ENCODE results near the gene ANKRD24. TPM values are rescaled to one million over a fixed set of nuclear protein-coding genes. Genes with fewer than 3 reads are reported as not detected.
A peak's percentile ranks its signal among the peaks of the same experiment; 100 is the strongest.
"Not testable (repeated sequence)": the region's sequence is repeated elsewhere in the genome, so short reads cannot be mapped to it uniquely, and the experiment has no call there.

The ANKRD24 gene
- total RNA-seq, 4 donors from 2014 or later: 0.04 to 2.0 (median 0.44) TPM

DNA sequence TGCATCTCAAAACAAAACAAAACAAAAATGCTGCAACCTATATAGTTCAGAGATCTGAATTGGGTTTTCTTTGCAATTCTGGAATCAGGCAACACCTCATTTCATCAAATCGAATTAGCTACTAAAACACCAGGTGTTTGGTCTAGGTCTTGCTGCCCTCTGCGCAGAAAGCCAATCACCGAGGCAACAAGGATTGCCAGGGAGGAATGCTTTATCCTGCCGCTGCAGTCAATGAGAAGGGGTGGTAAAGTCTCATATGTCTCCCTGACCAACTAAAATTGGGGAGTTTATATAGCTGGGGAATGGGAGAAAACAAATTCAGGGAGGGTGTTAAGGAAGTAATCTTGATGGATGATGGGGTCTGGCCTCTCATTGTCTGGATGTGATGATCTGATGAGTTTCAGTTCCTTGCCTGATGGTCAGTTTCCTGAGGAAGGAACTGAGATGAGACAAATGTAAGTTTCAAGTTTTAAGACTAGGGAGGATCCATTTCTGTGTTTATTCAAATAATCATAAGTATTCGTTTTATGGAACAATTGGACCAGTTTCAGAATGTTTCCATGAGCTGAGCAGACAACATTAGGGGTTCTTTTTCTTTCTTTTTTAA is 59.4 kb downstream of the ANKRD24 start:
- Histone ChIP-seq H3K4me3 (no peak overlapping the region), H3K27ac (peak overlapping the region in 1 of 4 donors; percentile 6), H3K27me3 (no peaks in the 10 kb centered on the region), H3K4me1 (peaks cover 5 to 7% (median 6%) of the 10 kb centered on the region in 3 donors), H3K9me3 (peaks cover 0 to 13% (median 0%) of the 10 kb centered on the region in 3 donors), H3K36me3 (no peaks in the 10 kb centered on the region)
- 68 to 70% methylated on average over 5 of the region's 5 CpGs for WGBS, 2 donors
- no peak for DNase-seq
- no peak for TF ChIP-seq POLR2A (IDR thresholded peaks at IDR 0.05)
- TF ChIP-seq, protein P1, sequence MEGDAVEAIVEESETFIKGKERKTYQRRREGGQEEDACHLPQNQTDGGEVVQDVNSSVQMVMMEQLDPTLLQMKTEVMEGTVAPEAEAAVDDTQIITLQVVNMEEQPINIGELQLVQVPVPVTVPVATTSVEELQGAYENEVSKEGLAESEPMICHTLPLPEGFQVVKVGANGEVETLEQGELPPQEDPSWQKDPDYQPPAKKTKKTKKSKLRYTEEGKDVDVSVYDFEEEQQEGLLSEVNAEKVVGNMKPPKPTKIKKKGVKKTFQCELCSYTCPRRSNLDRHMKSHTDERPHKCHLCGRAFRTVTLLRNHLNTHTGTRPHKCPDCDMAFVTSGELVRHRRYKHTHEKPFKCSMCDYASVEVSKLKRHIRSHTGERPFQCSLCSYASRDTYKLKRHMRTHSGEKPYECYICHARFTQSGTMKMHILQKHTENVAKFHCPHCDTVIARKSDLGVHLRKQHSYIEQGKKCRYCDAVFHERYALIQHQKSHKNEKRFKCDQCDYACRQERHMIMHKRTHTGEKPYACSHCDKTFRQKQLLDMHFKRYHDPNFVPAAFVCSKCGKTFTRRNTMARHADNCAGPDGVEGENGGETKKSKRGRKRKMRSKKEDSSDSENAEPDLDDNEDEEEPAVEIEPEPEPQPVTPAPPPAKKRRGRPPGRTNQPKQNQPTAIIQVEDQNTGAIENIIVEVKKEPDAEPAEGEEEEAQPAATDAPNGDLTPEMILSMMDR (IDR thresholded peaks at IDR 0.05): no peak
- intact Hi-C loops (cut with DNase I): no loop called here

DNA sequence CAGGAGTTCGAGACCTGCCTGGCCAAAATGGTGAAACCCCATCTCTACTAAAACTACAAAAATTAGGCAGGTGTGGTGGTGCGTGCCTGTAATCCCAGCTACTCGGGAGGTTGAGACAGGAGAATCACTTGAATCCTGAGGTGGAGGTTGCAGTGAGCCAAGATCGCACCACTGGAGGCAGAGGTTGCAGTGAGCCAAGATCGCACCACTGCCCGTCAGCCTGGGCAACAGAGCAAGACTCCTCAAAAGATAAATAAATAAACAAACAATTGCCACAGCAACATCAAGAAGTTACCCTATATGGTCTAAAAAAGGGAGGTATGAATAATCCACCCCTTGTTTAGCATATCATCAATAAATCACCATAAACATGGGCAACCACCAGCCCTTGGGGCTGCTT is 63.4 kb downstream of the ANKRD24 start:
- intact Hi-C loops (cut with DNase I); H3K4me3 ChIP-seq; DNase-seq; H3K27ac ChIP-seq; H3K27me3 ChIP-seq: not testable (repeated sequence)
- Histone ChIP-seq H3K9me3 (peaks cover 0 to 13% (median 0%) of the 10 kb centered on the region in 3 donors), H3K4me1 (peaks cover 11 to 18% (median 12%) of the 10 kb centered on the region in 3 donors), H3K36me3 (peaks cover 9 to 27% (median 15%) of the 10 kb centered on the region in 3 donors)
- 97 to 98% methylated on average over 6 of the region's 6 CpGs for WGBS, 2 donors

DNA sequence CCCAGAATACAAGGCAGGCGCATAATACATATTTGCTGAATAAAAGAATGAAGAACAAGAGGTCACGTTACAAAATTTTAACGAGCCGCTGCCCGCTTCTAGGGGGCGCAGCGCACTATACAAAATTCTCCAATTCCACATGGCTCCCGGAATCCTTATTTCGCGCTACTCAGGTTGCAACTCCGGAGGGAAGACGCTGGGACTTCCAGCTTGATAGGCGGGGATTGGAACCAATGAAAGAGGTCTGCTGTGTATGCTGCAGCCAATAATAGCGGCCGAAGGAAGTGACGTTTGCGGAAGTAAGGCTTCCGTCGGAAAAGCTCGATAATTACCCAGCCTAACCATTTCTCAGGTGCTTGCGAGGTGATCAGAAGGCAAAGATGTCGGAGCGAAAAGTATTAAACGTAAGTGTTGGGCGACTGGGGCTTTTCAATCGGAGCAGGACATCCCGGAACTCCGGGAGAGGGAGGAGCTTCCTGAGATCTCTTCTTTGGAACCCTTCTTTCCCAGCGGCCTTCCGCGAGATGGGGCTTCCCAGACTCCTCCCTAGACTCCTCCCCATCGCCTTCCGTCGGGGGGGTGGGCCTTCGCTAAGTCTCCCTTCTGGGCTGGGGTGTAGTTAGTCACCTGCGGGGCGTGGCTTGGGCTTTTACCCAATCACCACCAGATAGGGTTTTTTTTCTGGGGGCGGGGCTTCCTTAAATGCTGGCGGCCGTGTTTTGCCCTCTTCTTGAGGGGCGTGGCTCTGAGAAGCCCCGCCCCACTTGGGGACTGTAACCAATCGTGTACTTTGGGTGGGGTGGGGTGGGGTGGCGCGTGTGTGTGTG is 64.5 kb downstream of the ANKRD24 start, which contains the start of gene YJU2:
YJU2 (plus strand) TSS at position 314 of the 827 bp plus-strand sequence; CDS start at position 381, 67 bp downstream.
- no peaks in the 10 kb centered on the region for H3K27me3 ChIP-seq
- WGBS, 2 donors: 0 to 1% methylated on average over 29 to 31 of the region's 45 CpGs
- intact Hi-C loops (cut with DNase I): no loop called here
- TF ChIP-seq, protein P1 (IDR thresholded peaks at IDR 0.05): peak in 5 of 6 experiments; percentile 21 to 57 (median 41)
- peak in 1 of 4 donors; percentile 48 for TF ChIP-seq POLR2A (IDR thresholded peaks at IDR 0.05)
- H3K4me1 ChIP-seq: peaks cover 11 to 18% (median 12%) of the 10 kb centered on the region in 3 donors
- H3K36me3 ChIP-seq: peaks cover 14 to 37% (median 20%) of the 10 kb centered on the region in 3 donors
- peaks cover 0 to 7% (median 0%) of the 10 kb centered on the region in 3 donors for H3K9me3 ChIP-seq
- DNase-seq: peak; percentile 96
- peak within 1 kb of the TSS; percentile 95 to 99 (median 96) for H3K27ac ChIP-seq
- peak within 1 kb of the TSS; percentile 59 to 88 (median 68) for H3K4me3 ChIP-seq

DNA sequence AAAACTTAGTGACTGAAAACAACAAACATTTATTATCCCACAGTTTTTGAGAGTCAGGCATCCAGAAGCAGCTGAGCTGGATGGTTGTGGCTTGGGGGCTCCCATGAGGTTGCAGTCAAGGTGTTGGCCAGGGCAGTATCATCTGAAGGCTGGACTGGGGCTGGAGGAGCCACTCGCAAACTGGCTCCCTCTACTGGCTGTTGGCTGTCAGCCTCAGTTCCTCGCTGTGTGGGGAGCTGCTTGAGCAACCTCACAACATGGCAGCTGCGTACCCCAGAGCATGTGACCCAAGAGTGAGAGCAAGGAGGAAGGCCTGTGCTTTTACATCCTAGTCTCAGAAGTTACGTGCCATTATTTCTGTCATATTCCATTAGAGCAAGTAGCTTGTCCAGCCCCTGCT is 74.1 kb downstream of the ANKRD24 start:
- DNase-seq: no peak
- Histone ChIP-seq H3K4me3 (no peak overlapping the region), H3K27me3 (no peaks in the 10 kb centered on the region), H3K9me3 (peaks cover 0 to 7% (median 4%) of the 10 kb centered on the region in 3 donors), H3K36me3 (peaks cover 45 to 100% (median 51%) of the 10 kb centered on the region in 3 donors), H3K4me1 (no peaks in the 10 kb centered on the region), H3K27ac (no peak overlapping the region)
- TF ChIP-seq, protein P1 (IDR thresholded peaks at IDR 0.05): no peak
- TF ChIP-seq POLR2A (IDR thresholded peaks at IDR 0.05): no peak
- WGBS, 2 donors: 93 to 96% methylated on average over 3 of the region's 4 CpGs
- intact Hi-C loops (cut with DNase I): no loop called here

DNA sequence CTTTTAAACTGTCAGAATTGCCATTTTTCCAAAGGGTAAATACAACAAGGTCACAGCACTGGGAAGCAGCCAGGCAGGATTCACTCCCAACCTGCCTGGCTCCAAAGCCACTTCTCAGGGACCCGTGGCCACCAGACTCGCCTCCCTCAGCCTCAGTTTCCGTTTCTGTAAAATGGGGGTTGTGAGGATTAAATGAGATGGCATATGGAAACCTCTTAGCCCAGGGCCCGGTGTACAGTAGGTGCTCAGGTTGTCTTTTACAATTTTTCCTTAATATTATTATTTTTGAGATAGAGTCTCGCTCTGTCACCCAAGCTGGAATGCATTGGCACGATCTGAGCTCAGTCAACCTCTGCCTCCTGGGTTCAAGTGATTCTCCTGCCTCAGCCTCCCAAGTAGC is 74.5 kb downstream of the ANKRD24 start:
- TF ChIP-seq, protein P1 (IDR thresholded peaks at IDR 0.05): no peak
- TF ChIP-seq POLR2A (IDR thresholded peaks at IDR 0.05): no peak
- intact Hi-C loops (cut with DNase I): no loop called here
- peaks cover 0 to 7% (median 4%) of the 10 kb centered on the region in 3 donors for H3K9me3 ChIP-seq
- no peak overlapping the region for H3K27ac ChIP-seq
- H3K36me3 ChIP-seq: peaks cover 49 to 100% (median 55%) of the 10 kb centered on the region in 3 donors
- 82 to 90% methylated on average over 6 of the region's 6 CpGs for WGBS, 2 donors
- DNase-seq: no peak
- H3K27me3 ChIP-seq: no peaks in the 10 kb centered on the region
- no peaks in the 10 kb centered on the region for H3K4me1 ChIP-seq
- no peak overlapping the region for H3K4me3 ChIP-seq
